PFSK-1 (cell line): ENCODE results near the gene ANKRD61.

Experiments
- FOXP2 ChIP-seq: optimal IDR thresholded peaks from 2 replicates; pipeline ENCODE3; 2011; ENCODE audit warnings: borderline replicate concordance, control low read depth, inconsistent platforms; ENCODE audit not compliant: insufficient read depth; ENCODE audit errors: extremely low read length, extremely low read depth
- POLR2AphosphoS5 ChIP-seq: IDR thresholded peaks from 2 replicates; pipeline ENCODE4 v1.6.1; 2012; ENCODE audit warnings: low read depth, mild to moderate bottlenecking, control low read depth, low read length, moderate library complexity
- REST ChIP-seq, 2 experiments: IDR thresholded peaks; 2 replicates each; pipeline versions ENCODE4 v1.6.1 to v1.8.0; 2011 to 2012; ENCODE audit warnings: low read depth in 2 of 2, low read length in 2 of 2, control low read depth in 1 of 2, inconsistent platforms in 1 of 2, mild to moderate bottlenecking in 1 of 2, moderate library complexity in 1 of 2; ENCODE audit not compliant: insufficient read depth in 1 of 2
- SIN3A ChIP-seq: IDR thresholded peaks from 2 replicates; pipeline ENCODE4 v1.6.1; 2012; ENCODE audit warnings: mild to moderate bottlenecking, low read length, moderate library complexity, borderline replicate concordance; ENCODE audit not compliant: insufficient read depth
- TAF1 ChIP-seq: IDR thresholded peaks from 2 replicates; pipeline ENCODE4 v1.6.1; 2012; ENCODE audit warnings: low read length, control low read depth, borderline replicate concordance; ENCODE audit not compliant: insufficient read depth

- TF ChIP-seq TAF1 (no peak), REST (IDR thresholded peaks at IDR 0.05; ENCODE audit: insufficient read depth in 1 of 2, low read depth in 2 of 2, low read length in 2 of 2) (no peak), POLR2AphosphoS5 (no peak), SIN3A (no peak), FOXP2 (no peak)
Measured at GRCh38 chr7:6027806-6028365, 3.3 kb upstream of the ANKRD61 start.
